H1 (cell line): ENCODE data around the gene FIG4. TPM values are rescaled to one million over a fixed set of nuclear protein-coding genes. Genes with fewer than 3 reads are reported as not detected.

Source experiments
- ATF3 ChIP-seq: IDR thresholded peaks from 2 replicates; pipeline ENCODE4 v1.6.1; 2011; ENCODE audit warnings: low read depth, mild to moderate bottlenecking, low read length; ENCODE audit not compliant: insufficient read depth
- POLR2AphosphoS5 ChIP-seq: IDR thresholded peaks from 2 replicates; pipeline ENCODE4 v1.6.1; 2011; ENCODE audit warnings: low read depth, low read length
- RBBP5 ChIP-seq: IDR thresholded peaks from 2 replicates; pipeline ENCODE4 v1.7.1; 2012; ENCODE audit warnings: low read depth, mild to moderate bottlenecking, inconsistent platforms, low read length, moderate library complexity, borderline replicate concordance
- polyA plus RNA-seq, 7 experiments: library from polyadenylated mRNA; depleted of rRNA in 3 of 7; stranded (reverse) in 5 of 7; unstranded in 2 of 7; fragments of >200 nt in 5 of 7; fragments of 200-250 nt in 2 of 7; gene quantifications; 1 replicate in 5 of 7; 2 replicates in 1 of 7; 4 replicates in 1 of 7; pipeline versions ENCODE4 v1.2.1 to v1.2.3, GENCODE V29; 2011 to 2013; ENCODE audit warnings: missing spikeins in 2 of 7, mixed read lengths in 2 of 7
- total RNA-seq: library from RNA; stranded (reverse); fragmentation: NEBNext Ultra II Directional; extraction: Animal tissue kit (Norgen Biotek cat#: 25700); gene quantifications from 2 replicates; pipeline ENCODE4 v1.2.1, GENCODE V29; 2021

FIG4 gene
- total and polyA plus RNA-seq, 2 of the 8 experiments (the other 6 are each of a cell fraction or from before 2014, with no cell fraction given): 11.8 to 21.9 TPM

- TF ChIP-seq ATF3 (no peak), RBBP5 (no peak), POLR2AphosphoS5 (peak; percentile 14)
- TF ChIP-seq, all 59 proteins: peak for 25
These were observed at the start of gene FIG4, which contains the start of gene AK9 (continued) for GRCh38 chr6:109690737-109691621.
